GM10266 (cell line): ENCODE measurements around the gene OR52E8.

ENCODE experiments used
- DNase-seq: peaks from one replicate; pipeline ENCODE4 v3.0.0; 2012; ENCODE audit errors: extremely low spot score
- CTCF ChIP-seq: IDR thresholded peaks from 2 replicates; pipeline ENCODE4 v1.5.1; 2012; ENCODE audit warnings: mild to moderate bottlenecking, low read depth; ENCODE audit not compliant: control insufficient read depth, insufficient read depth; ENCODE audit errors: missing control alignments

OR52E8 gene

GRCh38 chr11:5837695-5838094 is 19.8 kb downstream of the OR52E8 start:
- TF ChIP-seq CTCF = no peak
- no peak for DNase-seq

GRCh38 chr11:5833446-5833845 is 24.0 kb downstream of the OR52E8 start:
- DNase-seq = no peak
- TF ChIP-seq CTCF = no peak

- TF ChIP-seq CTCF = no peak
- no peak for DNase-seq
Observed at GRCh38 chr11:5831196-5831829, 26.2 kb downstream of the OR52E8 start.

- peak; percentile 18 for DNase-seq
- TF ChIP-seq CTCF = no peak
Observed at GRCh38 chr11:5818245-5818886, 39.1 kb downstream of the OR52E8 start.

GRCh38 chr11:5815534-5815933 is 42.0 kb downstream of the OR52E8 start:
- no peak for TF ChIP-seq CTCF
- DNase-seq = no peak

GRCh38 chr11:5809905-5810795 is 47.3 kb downstream of the OR52E8 start:
- no peak for TF ChIP-seq CTCF
- DNase-seq = no peak
